NCI-H2029 (cell line): Measurements from ENCODE around the gene ZNF433.
"Not testable (repeated sequence)": the region's sequence is repeated elsewhere in the genome, so short reads cannot be mapped to it uniquely, and the experiment has no call there.

Experiments
- DNase-seq: peaks from one replicate; lab custom pipeline; 2025; lab: John Stamatoyannopoulos, UW

Gene ZNF433

GRCh38 chr19:12035220-12036172, at the start of gene ZNF433:
ZNF433 (minus strand) TSS chr19:12035679; CDS start chr19:12035539, 140 bp downstream.
- DNase-seq, result peak; percentile 96

GRCh38 chr19:12083336-12083735, 47.9 kb upstream of the ZNF433 start:
- DNase-seq, result not testable (repeated sequence)

GRCh38 chr19:12077375-12077774, 41.9 kb upstream of the ZNF433 start:
- no peak for DNase-seq

GRCh38 chr19:12076331-12076730, 40.9 kb upstream of the ZNF433 start:
- not testable (repeated sequence) for DNase-seq

- DNase-seq, result no peak
Observed at GRCh38 chr19:12075538-12076139, 40.2 kb upstream of the ZNF433 start.

GRCh38 chr19:12064590-12065538, 29.4 kb upstream of the ZNF433 start, which contains the start of gene ZNF844:
ZNF844 (plus strand) TSS chr19:12064731; CDS start chr19:12064874, 143 bp downstream.
- peak; percentile 83 for DNase-seq

GRCh38 chr19:12055784-12056183, 20.3 kb upstream of the ZNF433 start:
- DNase-seq, result no peak

GRCh38 chr19:12052497-12053169, 17.2 kb upstream of the ZNF433 start, which contains the start of gene ZNF878:
ZNF878 (minus strand) TSS chr19:12052961; CDS start chr19:12052801, 160 bp downstream.
- peak; percentile 83 for DNase-seq

- DNase-seq, result no peak
Observed at GRCh38 chr19:12052091-12052496, 16.6 kb upstream of the ZNF433 start.

- no peak for DNase-seq
Observed at GRCh38 chr19:12047868-12048267, 12.4 kb upstream of the ZNF433 start.

- no peak for DNase-seq
Observed at GRCh38 chr19:12043752-12044422, 8.4 kb upstream of the ZNF433 start.

- no peak for DNase-seq
Observed at GRCh38 chr19:12042893-12043292, 7.4 kb upstream of the ZNF433 start.

GRCh38 chr19:12034620-12035019, 859 bp downstream of the ZNF433 start:
- DNase-seq, result no peak

GRCh38 chr19:12034198-12034597, 1.3 kb downstream of the ZNF433 start:
- no peak for DNase-seq

GRCh38 chr19:12015753-12016116, 19.7 kb downstream of the ZNF433 start:
- no peak for DNase-seq

GRCh38 chr19:12015015-12015752, 20.3 kb downstream of the ZNF433 start:
- no peak for DNase-seq

- no peak for DNase-seq
Observed at GRCh38 chr19:12000152-12000981, 35.1 kb downstream of the ZNF433 start.

- DNase-seq, result no peak
Observed at GRCh38 chr19:11995174-11995573, 40.3 kb downstream of the ZNF433 start.

- not testable (repeated sequence) for DNase-seq
Observed at GRCh38 chr19:11991921-11992320, 43.6 kb downstream of the ZNF433 start.
